HG03378 (cell line): ENCODE measurements around the gene NEK7.
A peak's percentile ranks its signal among the peaks of the same experiment; 100 is the strongest.

Experiments
- ATAC-seq: cut with Tn5 transposase; IDR thresholded peaks from one replicate; pipeline ENCODE4 v1.9.1; 2021; ENCODE audit warnings: mild to moderate bottlenecking, moderate library complexity; ENCODE audit not compliant: unreplicated experiment

The NEK7 gene

DNA sequence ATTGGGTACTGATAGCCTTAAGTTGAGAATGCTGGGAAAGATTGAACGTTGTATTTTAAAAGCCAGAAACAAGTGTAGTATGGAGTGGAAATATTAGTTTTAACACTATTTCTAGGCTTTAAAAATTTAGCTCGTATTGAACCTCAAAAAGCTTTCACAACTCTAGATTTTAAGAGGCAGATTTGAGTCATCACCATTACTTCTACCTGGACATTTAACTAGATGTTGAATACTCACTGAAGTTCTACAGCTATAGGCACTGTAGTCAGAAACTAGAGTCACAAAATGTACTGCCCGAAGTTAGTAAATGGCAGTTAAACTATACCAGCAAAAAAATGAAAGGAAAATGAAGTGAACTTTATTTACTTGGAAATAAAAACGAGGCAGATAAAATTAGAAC is 96.5 kb downstream of the NEK7 start:
- peak; percentile 76 for ATAC-seq

DNA sequence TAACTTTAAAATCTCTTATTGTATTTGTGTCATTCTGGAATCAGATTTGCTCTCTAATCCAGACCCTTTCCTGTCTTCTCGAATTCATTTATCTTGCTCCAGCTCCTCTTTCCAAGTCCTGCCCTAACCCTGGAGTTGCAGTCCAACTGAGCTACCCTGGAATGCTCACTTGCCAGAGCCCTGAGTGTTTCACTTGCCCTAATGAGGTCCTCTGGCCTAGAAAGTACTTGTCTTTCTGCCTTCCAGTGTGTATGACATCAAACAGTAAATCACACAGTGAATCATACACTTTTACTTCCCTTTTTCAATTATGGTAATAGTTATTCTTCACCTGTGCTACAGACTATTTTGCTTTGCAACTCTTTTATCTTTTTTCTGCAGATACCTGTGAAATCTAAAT is 96.9 kb downstream of the NEK7 start:
- peak; percentile 98 for ATAC-seq

DNA sequence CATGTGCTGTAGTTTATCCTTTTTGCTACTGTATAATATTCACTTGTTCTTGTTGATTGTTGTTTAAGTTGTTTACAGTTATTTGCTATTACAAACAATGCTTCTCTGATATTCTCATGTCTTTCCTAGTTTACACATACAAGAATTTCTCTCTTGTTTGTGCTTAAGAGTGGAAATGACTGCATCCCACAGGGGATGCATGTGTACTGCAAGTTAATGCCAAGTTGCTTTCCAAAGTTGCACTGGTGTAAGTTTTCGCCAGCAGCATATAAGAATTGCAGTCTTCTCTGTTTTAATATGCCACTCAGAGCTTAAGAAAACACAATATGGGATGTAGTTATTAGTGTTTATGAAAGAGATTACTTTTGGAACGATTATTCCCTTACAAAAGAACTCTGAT is 97.7 kb downstream of the NEK7 start:
- no peak for ATAC-seq

DNA sequence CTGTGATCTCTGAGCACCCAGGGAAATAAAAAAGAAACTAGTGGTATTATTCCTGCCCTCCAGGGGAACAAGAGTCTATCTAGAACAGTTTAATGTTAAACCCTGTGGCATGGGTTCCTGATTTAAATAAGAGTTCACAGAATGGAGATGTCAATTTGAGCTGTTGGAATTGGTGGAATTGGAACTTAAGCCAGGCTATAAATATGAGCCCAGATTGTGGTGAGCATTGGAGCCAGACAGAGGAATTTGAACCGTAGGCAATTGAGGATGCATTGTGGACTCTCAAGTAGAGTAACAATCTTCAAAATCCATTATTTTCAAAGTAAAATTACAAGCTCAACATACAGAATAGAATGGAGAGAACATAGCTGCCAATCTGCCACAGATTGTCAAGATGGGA is 98.2 kb downstream of the NEK7 start:
- no peak for ATAC-seq

DNA sequence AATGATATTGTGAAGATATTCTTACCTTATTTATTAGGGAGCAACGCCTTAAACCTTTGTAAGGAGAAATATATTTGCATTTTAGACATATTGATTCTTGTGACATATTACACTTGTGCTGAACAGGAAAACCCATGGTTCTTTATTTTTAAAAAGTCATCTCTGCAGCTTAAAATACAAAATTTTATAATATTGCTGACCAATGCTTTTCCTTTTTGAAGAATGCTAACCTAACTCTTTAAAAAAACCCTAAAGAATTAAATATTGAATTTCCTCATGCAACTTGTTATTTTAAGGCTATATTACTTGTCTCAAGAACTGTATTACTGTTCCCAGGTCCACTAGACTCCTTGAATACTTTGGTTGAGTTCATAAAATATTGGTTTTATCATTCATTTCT is 99.0 kb downstream of the NEK7 start:
- ATAC-seq, result no peak

DNA sequence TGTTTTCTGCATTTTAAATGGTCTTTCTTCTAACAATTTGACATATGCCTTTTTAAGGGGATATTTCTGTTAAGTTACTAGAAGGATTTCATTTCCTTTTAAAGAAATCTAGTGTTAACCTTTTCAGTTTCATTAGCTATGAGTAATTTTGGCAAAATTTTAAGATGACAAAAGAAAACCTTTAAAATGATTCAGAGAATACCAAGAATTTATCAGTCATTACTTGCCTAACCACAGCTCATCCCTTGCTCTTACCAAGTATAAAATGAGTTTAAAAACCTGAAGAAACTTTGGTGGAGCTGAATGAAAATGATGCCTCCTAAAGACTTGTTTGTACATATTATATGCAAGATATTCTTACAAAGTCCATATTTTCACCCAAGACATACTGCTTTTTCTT is 101.7 kb downstream of the NEK7 start:
- ATAC-seq, result peak; percentile 75

DNA sequence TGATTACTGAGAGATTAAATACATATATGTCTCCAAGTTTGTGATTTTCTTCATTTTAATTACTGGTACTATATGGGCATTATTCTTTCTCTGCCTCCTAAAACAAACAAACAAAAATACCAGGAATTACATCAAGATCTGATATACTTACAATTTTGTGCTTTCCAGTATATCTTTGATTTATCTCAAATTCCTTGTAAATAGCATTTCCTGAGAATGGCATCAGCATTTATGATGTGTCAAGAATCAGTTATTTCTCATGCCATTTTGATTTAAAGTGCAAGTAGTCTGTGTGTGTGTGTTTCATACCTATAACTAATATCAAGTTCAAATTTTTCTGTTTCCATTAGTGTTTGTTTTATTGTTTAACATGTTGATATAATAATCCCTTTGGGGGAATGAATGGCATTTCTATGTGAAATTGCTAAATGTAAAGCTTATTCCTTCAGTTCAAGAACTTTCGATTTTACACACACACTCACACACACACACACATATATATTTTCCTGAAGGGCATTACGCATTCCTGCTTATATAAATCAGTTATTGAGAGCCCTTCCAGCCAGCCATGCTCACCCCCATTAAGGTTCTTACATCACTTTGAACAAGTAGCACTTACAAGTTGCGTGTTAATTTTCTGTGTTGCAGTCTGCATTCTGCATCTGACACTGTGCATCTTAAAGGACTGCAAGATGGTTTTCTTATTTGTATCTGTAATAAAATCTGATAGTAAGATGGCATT is 102.7 kb downstream of the NEK7 start:
- ATAC-seq, result no peak

DNA sequence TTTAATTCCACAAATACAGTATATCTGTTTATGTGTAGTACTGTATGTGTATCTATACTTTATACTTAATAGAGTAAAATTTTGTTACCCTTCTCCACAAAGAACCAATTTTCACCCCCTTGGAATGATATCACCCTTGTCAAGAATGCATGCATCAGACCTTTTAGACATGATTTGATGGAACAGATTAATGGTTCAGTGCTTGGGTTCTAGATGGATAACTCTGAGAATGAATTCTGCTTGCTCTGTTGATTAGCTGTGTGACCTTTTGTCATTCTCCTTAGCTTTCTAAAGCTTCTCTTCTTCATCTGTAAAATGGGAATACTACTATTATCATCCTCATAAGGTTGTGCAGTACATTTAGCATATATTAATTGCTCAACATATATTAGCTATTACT is 105.1 kb downstream of the NEK7 start:
- no peak for ATAC-seq

DNA sequence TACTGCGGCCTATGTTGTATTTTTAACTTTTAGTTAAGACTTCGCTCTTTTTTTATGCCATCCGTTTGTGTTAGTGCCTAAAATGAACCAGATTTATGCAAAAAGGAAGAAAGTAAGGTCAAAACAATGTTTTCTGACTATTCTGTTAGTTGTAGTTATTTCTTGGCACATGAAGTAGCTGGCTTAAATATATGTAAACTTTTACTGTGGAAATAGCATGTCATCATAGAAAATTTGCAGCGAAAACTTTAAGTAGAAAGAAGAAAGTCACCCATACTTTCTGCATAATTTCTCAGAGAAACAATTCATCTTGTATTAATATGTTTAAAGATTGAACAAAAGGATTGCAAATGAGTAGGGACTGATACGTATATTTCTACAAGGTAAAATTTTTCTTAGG is 106.4 kb downstream of the NEK7 start:
- ATAC-seq, result no peak

DNA sequence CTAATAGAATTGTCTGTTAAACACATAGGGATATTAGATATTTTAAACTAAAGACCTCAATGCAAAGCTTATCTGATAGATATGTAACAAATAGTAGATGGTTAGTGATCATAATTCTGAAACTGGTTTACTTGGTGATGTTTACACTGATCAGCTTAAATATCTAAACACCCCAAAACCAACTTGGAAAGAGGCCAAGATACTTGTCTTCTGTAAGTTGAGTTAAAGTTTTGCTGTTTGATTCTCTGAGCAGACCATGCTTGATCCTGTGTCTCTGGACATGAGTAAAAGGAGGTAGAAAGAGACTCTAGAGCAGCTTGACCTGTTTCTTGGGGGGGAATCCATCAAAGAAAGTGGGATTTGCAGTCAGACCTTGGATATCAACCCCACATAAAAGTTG is 107.5 kb downstream of the NEK7 start:
- no peak for ATAC-seq

DNA sequence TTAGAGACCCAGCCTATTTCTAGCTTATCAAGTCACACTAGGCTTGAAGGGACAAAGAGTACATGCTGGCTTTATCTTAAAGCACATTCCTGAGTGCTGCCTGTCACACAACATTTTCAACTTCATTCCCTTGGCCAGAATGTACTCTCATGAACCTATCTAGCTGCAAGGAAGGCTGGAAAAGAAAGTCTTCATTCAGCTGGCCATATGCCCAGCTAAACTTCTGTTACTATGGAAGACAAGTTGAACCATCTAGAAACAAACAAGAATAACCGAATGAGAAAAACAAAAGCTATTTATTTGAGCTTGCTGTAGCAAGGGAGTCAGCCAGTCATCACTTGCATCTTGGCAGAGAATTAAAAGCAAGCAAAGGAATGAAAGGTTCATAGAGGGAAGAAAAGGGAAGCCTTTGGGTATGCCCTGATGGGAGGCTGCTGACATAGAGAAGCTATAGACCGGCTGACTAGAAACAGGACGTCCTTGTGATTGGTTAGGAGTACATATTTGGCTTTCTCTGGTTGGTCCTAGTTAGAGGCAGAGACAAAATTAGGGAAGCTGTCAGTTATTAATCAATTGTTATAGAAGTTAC is 108.4 kb downstream of the NEK7 start:
- ATAC-seq, result no peak

DNA sequence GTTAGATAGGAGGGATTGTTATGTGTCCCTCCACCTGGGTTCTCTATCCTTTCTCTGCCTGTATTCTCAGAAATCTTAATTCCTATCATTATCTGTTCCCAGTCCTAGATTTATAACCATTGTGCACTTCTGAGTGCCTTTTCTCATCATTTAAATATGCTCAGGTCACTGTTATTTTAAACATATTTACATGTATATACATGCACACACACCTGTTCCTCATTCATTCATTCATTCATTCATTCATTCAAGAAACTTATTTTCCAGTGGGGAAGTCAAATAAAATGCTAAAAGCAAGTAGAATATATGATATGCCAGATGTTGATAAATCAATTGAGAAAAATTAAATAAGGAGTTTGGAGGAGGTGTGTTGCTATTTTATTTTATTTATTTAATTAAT is 110.3 kb downstream of the NEK7 start:
- ATAC-seq, result no peak

DNA sequence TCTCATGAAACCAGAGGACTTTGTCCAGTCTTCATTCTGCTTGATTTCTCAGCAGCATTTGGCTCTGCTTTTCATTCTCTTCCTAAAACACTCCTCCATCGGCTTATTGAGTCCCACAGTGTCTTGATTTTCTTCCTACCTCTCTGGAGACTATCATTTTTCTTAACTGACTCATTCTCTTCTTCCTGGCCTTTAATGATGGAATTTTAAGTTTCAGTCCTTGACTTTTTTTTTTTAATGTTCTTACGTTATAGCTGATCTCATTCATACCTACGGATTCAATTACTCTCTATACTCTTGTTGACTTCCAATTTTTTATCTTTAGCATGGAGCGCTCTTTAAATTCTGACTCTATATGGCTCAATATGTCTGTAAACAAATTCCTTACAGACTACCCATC is 111.1 kb downstream of the NEK7 start:
- no peak for ATAC-seq

DNA sequence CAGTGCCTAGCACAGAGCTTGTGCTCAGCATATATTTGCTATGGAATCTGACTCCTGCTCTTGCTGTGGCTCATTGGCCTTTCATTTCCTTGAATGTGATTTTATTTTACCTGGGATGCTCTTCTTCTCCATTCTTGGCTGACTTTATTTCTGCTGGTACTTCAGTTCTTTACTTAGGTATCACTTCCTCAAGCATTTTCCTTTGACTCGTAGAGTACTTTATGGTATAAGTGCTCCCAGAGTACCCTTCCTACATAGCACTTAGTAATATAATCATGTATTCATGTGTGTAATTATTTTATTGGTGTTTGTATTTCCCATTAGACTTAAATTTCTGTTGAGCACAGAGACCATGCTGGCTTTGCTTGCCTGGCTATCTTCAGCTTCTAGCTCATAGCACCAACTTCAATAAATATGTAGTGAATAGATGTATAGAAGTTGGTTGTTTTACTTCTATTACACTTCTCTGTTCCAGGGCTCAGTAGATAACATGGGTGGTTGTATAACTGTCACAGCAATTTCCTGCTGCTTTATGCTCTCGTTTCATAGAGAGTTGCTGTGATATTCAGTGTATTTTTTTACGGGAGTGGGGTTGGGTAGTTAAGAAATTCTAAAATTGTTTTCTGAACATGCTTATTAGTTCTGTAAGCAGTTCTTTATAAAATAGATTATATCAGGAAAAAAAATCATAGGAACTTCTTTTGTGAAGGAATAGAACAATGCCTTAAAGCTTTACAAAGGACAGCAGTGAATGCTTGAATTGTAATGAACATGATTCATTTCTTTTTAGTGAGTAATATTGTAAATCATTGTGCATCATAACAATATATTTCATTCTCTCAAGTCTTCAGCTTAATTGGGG is 112.2 kb downstream of the NEK7 start:
- no peak for ATAC-seq

DNA sequence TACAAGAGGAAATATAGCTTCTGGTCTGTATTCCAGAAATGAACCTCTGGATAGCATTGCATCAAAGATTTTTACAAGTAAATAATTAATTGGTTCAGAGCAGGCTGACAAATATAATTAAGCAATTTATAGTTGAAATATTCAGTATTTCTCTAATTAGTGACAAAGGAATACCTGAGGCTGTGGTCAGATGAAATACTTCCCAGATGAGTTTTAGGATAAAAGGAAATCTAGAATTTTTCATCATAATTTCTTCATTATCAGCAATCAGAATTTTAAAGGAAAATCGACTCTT is 112.8 kb downstream of the NEK7 start:
- ATAC-seq, result no peak

DNA sequence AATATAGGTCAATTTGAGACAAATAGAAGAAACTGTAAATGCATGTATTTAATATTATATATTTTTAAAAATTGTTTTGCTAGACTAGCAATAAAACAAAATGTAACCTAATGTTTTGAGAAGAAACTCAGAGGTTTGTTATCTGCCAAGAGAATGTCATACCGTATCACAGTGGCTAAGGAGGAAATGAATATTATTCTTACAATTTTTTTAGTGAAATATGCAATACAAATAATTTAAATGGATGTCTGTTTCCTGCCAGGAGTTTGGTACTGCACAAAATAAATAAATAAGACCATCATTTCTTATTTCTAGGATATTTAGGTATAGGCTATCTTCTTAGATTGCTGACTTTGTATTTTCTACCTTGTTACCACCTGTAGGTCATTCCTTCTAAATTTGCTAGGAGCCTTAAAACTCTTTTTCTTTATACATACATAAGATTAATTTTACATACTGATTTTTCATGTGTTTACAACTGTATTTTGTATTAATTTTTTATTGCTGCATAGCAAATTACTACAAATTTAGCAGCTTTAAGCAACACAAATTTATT is 113.6 kb downstream of the NEK7 start:
- no peak for ATAC-seq

DNA sequence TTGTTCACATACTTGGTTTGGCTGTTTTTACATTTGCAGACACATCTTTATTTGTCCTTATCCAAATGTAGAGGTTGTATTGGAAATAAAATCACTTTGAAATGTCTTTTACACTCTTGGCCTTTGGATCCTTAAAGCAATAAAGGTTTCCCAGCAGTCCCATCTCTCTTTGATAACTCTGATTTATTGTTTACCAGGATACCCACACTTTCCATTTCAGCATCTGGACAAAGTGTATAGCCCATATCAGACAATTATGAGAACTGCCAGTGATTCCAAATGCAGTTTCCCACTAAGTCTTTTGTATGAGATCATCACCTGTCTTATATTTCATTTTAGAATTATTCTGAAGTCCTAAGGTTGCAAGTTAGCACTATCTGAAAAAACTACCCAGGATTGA is 114.7 kb downstream of the NEK7 start:
- no peak for ATAC-seq

DNA sequence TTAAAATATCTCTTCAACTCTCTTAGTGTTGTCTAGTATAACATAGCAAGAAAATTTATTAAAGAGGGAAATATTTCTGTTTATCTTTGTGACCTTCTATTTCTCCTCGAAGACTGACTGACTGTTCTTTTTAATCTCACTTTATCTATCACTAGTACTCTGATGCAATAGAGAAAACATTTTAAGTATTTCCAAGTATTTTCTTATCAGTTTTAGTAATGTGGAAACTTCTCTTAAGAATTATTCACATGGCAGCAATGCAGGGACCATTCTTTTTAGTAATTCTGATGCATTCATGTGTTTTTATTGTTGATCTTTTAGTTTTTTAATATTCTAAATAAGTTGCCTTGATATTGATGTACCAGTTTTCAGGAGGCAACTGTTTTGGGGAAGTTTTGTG is 115.7 kb downstream of the NEK7 start:
- no peak for ATAC-seq

DNA sequence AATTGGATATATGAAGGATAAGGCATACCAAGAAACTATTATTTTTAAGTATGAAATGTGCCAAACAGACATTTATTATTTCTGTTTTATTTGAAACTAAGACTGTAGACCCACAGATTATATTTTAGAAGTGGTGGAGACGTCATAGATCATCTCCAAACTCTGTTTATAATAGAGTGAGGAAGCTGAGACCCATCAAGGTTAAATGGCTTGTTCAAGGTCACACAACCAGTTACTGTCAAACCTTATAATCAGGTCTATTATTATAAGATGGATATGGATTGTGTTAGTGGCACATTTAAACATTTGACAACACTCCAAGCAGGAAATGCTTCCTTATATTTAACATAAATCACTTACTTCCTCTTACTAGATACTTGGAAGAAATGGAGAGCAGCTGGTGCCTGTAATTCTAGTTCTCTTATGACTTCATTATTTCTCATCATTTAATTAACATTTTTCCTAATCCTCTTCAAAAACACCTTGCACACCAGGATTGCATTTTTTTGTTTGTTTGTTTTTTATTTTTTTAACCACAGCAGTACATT is 117.0 kb downstream of the NEK7 start:
- no peak for ATAC-seq

DNA sequence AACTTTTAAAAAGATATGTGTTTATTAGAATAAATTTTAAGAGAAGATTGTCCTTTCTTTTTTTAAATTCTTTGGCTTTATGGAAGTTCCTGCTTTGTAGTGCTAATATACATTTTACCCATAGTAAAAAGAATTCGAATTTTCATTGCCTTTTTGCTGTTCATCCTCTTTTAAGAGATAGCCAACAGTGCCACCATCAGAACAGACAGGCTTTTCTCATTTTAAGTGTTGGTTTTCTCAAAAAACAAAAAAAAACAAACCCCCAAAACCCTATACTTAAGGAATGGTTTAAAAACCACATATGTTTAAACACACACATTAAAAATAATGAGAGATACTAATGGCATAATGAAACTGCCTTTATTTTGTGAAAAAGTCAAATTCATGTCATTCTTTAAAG is 118.8 kb downstream of the NEK7 start:
- no peak for ATAC-seq

DNA sequence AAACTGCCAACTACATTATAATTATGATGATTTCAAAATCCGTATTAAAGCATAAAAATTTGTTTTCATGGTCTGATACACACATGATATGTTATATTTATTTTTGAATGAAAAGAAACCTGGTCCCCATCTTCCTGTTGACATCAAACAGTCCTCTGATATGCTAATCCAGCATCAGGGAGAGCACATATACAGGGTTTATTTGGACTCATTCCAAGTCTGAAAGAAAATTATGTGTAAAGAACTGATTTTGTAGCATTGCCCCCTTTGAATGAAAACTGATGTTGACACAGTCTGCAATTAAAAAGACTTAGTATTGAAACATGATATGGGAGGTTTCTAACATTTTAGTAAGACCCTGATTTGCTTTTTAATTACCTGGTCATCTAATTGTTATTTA is 119.4 kb downstream of the NEK7 start:
- ATAC-seq, result no peak

DNA sequence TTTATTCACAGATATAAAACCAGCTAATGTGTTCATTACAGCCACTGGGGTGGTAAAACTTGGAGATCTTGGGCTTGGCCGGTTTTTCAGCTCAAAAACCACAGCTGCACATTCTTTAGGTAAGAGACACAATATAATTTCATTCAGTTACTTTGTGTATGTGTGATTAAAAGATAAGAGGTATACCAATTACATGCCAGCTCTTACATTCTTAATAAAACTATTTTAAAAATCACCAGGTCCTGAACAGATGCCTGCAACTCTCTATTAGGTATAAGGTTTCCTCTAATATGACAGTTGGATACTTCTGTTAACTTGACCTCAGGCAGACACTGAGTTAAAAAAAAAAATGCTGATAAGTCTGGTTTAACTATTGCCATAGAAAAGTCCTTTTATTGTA is 122.1 kb downstream of the NEK7 start:
- ATAC-seq, result no peak
